ENCODE measurements around the gene OR2V1.
"Not testable (repeated sequence)": the region's sequence is repeated elsewhere in the genome, so short reads cannot be mapped to it uniquely, and the experiment has no call there.

Gene OR2V1

DNA sequence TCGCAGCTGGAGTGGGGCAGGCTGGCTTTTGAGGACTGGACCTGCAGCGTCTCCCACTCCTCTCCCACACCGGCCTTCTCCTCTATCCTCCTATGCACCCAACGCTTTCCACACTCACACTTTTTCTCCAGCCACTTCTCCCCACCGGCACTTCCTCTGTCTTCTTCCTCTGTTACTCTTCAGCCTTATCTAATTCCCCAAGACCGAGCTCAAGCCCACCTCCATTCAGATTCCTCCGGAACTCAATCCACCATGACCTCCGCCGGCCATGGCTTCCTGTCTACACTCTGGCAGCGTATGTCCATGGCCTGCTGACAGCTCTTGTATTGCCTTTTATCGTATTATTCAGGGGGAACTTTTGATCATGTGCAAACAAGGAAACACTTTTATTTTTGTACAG is 545 bp upstream of the OR2V1 start:
- DNase-seq (ENCODE audit: low spot score) (no peak), FAIRE-seq (no peak)

DNA sequence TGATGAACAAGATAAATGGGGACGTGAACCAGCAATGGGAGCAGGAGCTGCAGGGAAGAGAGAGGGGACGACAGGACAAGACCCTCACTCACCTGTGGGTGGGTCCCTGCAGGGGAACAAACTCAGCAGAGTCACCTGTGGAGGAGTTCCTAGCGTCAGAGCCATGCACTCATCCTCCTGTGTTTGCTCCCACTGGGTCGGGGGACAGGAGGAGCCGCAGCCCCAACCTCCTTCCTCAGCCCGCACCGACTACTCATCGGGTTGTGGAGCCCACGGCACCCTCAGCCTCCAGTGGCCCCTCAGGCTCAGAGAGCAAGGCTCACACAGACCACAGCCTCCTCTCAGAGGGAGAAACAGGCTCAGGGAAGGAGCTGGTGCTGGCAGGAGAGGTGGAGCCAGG is 888 bp downstream of the OR2V1 start:
- FAIRE-seq; DNase-seq (ENCODE audit: low spot score): not testable (repeated sequence)

DNA sequence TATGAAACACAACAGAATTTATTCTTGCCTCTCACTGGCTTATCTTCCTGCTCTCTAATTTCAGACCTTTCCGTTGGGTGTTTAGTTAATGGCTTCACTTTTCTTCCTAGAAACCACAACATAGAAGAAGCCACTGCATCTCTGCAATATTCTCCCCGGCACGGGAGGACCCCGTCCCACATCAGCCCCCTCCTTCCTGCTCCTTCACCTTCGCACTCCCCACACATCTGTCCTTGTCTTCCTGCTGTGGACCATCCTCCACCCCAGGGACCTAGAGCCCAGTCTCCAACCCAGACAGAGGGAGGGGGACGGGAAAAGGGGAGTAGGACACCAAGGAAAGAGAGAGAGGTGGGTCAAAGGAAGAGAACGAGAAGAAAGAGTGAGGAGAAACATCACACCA is 1.4 kb downstream of the OR2V1 start:
- DNase-seq (ENCODE audit: low spot score) (no peak), FAIRE-seq (no peak)

DNA sequence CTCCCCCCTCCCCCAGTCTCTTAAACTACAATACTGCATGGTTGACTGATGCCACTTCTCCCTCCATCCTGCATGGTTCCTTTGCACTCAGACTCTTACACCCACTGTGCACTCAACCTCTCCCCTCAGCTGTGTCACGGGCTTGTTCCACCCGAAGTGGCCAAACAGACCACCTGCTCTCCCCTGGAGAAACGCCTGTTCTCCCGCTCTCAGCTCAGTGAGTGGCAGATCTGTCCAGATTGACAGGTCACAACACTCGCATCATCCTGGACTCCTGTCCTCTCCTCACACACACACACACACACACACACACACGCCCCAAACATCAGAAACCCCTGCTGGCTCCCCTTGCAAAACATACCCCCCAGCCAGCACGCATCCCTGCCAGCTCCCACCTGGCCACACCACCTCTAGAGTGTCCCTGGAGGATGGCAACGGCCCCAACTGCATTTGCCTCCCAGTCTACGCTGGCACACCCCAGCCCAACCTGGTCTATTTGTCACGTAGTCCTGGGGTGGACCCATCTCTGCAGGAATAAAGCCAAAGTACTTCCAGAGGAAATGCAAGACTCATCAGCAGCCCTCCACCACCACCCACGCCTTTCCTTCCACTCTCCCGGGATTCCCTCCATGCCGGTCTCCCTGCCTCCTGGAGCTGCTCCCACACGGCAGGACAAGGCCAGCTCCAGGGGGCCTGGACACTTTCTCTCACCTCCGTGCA is 2.9 kb downstream of the OR2V1 start:
- FAIRE-seq = no peak
- no peak for DNase-seq (ENCODE audit: low spot score)

DNA sequence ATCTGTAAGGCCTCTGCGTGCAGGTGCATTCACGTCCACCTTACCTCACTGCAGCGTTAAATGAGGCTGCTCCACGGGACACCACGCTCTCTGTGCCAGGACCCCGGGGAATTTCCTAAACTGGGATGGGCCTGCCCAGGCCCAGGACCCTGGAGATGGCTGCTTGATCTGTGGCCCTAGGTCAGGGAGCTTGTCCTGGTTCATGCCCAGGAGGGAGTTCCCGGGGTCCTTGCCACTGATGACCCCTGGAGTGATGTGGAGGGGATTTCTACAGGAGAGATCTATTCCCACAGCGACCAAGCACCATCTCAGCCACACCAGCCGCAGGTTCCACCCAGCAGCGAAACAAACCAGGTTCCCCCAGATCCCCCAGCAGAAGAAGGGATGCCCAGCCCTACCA is 3.5 kb downstream of the OR2V1 start:
- FAIRE-seq = no peak

DNA sequence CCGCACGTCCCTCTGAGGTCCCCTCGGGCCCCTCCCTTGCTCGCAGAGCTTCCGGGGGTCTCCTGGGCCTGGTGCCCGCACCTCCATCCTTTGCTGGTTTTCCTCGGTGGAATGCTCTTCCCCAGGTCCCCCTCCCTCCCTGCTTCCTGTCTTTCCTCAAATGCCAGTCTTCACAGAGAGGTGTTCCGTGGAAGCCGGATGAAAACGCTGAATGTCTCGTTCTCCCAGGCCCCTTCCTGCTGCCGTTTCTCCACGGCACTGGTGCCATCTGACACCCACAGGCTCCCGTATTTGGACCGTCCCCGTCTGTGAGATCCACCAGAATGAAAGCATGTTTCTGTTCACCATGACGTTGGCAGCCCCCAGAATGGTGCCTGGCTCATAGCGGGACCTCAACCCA is 4.1 kb downstream of the OR2V1 start:
- FAIRE-seq (no peak), DNase-seq (ENCODE audit: low spot score) (no peak)

More for the DNA sequence above, 3.5 kb downstream of the OR2V1 start:
- DNase-seq (ENCODE audit: low spot score) = no peak

DNA sequence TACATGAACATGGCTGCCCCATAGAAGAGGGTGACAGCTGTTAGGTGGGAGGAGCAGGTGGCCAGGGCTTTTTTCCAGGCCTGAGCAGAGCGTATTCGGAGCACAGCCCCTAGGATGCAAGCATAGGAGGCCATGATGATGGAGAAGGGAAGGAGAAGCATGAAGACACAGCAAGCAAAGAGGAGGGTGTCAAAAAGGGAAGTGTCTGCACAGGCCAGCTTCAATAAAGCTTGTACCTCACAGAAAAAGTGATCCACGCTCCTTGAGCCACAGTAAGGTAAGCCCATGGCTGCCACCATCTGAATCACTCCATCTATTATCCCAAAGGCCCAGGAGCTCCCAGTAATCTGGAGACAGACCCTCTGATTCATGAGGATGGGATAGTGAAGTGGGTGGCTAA is 6.4 kb downstream of the OR2V1 start:
- FAIRE-seq (no peak), DNase-seq (ENCODE audit: low spot score) (no peak)

DNA sequence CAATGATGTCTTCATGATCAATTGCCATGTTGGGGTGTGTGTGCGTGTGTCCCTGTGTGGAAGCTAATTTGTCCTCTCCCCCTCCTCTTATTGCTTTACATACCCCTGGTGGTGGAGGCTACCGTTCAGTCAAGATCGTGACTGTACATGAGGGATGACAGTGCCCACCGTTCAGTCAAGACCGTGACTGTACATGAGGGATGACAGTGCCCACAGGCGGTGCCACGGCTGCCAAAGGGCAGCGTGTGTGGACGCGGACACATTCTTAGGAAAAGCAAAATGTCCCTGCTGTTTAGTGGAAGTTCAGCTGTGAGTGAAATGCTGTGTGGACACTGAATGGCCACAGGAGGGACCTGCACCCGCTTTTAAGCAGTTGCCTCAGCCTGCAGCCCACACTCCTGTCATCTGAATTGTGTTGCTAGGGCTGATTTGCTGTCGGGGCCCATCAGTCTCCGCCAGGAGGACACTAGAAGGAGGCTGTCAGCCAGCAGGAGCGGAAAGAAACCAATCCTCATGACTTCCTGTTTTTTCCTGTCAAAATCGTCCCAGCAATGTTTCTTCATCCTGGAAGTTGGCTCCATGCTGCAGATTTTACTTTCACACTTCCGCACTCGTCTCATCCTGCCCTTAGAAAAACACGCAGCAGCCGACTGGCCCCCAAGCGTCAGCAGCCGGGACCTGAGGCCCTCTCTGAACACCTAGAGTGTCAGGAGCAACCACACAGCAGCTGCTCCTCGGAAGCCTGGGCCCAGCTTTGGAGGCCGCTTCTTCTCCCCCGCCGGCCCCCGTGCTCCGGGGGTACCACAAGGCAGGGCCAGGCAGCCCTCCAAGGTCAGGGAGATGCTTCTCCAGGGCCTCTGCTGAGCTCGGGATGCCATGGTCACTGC is 9.1 kb downstream of the OR2V1 start:
- DNase-seq (ENCODE audit: low spot score) = no peak
- no peak for FAIRE-seq

DNA sequence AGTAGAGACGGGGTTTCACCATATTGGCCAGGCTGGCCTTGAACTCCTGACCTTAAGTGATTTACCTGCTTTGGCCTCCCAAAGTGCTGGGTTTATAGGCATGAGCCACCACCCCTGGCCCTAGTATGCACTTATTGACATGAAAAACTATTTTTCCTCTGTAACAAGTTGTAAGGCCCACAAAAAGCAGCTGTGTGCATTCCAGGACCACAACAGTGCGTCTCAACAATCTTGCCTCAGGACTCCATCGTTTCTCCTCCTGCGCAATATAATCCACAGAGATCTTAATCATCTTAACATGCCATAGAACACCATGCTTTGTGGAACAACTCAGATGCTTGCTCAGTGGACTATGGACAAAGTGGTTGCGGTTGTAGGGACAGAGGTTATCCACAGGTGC is 10.2 kb downstream of the OR2V1 start:
- DNase-seq (ENCODE audit: low spot score) = peak; percentile 47
- FAIRE-seq = peak; percentile 84

DNA sequence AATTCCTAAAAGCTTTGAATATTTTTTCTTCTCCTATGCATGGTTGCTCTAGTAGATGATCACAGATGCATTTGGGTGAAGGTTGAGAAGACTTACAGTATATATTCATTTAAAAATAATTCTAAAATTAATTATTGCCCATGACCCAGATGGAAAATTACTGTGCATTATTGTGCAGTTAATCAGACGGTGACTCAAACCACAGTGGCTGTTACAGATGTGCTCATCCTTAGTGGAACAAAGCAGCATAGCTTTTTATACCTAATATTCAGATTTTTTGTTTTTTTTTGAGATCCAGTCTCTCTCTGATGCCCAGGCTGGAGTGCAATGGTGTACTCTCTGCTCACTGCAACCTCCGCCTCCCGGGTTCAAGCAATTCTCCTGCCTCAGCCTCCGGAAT is 10.7 kb downstream of the OR2V1 start:
- FAIRE-seq (peak; percentile 90), DNase-seq (ENCODE audit: low spot score) (peak; percentile 57)

DNA sequence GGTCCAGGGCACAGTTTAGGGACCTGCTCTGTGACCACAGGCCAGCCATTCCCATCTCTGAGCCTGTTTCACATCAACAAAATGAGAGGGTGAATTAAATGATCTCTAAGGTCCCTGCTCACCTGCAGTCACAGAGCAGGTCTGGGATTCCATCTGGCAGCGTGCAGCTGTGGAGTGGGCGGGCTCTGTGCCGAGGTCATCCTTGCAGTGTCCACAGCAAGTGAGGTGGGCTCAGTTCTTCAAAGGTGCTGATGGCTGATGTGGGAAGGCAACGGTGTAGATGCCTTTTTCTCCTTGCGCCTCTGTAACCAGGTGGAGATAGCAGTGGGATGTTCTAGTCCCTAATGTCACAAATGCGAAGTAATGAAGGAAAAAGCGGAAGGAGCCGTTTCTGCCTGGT is 11.9 kb downstream of the OR2V1 start:
- FAIRE-seq = no peak
- no peak for DNase-seq (ENCODE audit: low spot score)

DNA sequence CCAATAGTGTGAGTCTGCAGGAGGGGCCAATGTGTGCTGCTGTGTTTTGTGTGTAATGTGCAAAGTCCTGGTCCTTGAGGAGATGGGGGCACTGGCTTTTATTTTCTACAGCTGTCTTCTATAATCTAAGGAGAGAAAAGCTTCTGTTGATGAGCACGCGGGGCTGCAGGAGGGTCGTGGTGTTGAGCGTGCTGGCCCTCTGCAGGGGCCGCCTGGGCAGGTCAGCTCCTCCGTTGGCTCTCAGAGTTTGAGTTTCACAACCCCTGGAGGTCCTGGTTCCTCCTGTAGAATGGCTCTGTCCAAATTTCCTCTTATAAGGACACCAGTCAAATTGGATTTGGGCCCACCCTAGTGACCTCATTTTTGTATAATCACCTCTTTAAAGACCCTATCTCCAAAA is 12.6 kb downstream of the OR2V1 start:
- FAIRE-seq = no peak
- DNase-seq (ENCODE audit: low spot score) = no peak

DNA sequence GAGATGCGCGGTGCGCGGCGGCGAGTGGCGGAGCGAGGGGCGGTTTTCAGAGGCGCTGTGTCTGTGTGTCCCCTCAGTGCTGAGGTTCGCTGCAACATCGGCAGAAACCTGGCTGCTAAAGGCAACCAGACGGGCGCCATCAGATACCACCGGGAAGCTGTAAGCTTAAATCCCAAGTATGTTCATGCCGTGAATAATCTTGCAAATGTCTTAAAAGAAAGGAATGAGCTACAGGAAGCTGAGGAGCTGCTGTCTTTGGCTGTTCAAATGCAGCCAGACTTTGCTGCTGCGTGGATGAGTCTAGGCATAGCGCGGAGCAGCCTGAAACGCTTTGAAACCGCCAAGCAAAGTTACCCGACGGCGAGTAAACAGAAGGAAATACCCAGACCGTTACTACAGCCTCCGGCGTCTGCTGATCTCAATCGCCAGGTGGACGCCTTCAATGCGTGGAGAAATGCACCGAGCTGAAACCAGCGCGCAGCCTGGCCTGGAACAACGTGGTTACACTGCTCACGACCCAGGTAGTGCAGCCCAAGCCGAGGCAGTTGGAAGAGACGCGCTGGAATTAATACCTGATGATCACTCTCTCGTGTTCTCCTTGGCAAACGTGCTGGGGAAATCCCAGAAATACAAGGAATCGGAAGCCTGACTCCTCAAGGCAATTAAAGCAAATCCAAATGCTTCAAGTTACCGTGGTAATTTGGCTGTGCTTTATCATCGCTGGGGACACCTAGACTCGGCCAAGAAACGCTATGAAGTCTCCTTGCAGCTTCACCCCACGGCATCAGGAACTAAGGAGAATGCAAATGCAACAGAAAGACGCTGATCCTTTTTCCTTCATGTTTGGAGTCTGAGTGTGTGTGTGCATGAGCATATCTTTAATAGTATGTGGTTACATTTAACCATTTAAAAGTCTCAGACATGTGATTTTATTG is 15.9 kb downstream of the OR2V1 start:
- FAIRE-seq (no peak), DNase-seq (ENCODE audit: low spot score) (peak; percentile 54)

DNA sequence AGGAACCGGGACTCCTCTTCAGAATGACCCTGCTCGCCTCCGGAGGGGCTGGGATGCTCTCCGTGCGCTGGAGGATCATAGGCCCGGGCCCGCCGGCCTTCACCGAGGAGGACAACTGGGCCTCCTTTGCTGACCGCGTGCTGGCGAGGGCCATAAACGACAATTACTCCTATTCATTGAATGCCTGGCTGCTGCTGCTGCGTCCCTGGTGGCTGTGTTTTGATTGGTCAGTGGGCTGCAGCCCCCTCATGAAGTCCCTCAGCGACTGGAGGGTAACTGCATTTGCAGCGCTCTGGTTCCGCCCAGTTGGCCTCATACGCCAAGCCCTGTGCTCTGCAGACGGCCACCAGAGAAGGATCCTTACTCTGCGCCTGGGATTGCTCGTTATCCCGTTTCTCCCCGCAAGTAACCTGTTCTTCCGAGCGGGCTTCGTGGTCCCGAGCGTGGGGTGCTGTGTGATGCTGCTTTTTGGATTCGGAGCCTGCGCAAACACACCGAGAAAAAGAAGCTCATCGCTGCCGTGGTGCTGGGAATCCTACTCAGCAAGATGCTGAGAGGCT is 16.6 kb downstream of the OR2V1 start:
- DNase-seq (ENCODE audit: low spot score) = no peak
- no peak for FAIRE-seq

DNA sequence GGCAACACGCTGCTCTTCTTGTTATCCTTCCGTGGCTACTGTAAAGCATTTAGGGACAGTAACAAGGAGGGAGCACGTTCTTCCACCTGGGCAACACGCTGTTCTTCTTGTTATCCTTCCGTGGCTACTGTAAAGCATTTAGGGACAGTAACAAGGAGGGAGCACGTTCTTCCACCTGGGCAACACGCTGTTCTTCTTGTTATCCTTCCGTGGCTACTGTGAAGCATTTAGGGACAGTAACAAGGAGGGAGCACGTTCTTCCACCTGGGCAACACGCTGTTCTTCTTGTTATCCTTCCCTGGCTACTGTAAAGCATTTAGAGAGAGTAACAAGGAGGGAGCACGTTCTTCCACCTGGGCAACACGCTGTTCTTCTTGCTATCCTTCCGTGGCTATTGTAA is 17.4 kb downstream of the OR2V1 start:
- not testable (repeated sequence) for DNase-seq (ENCODE audit: low spot score); FAIRE-seq

DNA sequence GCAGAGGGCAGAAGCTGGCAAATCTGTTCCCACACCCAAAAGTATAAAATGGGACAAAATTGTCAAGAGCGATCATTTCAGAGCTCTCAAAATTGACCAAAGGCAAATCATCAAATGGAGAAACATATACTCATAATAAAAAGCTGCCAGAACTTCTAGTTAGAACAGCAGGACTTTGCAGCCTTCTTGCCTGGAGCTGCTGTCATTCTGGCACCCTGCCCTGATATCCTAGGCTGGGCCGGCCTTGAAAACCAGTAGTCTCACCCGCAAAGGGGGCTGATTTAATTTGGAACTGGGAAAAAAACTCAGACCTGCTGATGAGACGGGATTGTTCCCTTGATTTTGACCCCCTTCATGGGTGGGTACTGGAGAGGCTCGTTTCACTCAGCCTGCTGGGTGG is 18.5 kb downstream of the OR2V1 start:
- FAIRE-seq = no peak
- DNase-seq (ENCODE audit: low spot score) = peak; percentile 1

DNA sequence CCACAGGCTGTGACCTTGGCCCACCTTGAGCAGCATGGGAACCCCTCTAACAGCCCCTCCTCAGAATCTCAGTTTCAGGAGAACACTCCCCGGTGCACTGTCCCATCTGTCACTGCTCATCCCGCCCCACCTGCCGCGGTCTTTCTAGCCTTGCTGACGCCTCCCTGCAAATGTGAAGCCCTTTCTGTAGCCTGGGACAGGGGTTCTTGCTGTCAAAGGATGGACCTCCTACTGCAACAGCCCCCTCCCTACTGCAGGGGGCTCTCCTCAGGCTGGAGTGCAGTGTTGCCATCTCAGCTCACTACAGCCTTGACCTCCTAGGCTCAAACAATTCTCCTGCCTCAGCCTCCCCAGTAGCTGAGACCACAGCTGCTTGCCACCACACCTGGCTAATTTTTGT is 20.0 kb downstream of the OR2V1 start:
- FAIRE-seq = no peak

DNA sequence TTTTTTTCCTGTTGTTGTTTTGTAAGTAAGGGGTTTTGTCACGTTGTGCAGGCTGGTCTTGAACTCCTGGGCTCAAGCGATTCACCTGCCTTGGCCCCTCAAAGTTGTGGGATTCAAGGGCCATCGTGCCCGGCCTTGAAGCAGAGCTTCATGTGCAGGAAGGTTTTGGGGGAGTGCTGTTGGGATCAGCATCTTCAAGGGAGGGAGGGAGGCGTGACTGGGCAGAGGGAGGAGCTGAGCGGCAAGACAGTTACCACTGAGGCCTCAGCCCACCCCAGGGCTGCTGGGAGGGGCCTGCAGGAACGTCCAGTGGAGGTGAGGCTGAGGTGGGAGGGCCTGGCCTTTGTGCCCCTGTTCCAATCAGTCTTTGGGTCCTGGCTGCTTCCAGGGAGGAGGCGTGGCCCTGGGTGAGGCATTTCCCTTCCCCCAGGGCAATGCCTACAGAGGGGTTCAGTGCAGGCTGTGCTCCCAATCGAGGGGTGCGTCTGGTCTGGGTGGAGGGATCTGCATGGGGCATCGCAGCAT is 21.4 kb downstream of the OR2V1 start:
- DNase-seq (ENCODE audit: low spot score) = no peak
- no peak for FAIRE-seq

More for the DNA sequence above, 20.0 kb downstream of the OR2V1 start:
- no peak for DNase-seq (ENCODE audit: low spot score)

DNA sequence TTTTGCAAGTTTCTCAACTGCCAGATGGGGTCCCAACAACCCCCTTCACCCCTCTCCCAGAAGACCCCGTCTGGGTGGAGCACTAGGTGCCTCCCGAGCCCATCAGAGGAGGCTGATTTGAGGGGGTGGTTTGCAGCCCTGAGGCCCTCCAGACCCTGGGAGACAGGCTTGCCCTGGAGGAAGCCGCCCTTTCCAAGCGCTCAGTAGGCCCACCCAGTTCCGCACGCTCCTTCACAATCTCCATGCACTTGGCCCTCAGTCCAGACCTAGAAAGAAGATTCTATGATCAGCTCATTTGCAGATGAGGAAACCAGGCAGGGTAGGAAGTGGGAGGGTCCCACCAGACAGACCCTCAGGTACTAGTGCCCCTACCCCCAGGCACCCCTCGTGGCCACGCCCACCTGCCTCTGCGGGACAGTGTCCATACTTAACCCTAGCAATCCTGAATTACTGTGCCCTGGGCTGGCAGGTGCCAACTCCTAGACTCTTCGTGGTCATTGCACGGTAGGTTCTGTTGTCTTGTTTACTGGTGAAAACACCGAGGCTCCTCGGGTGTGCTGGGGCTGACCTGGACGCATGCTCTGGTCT is 22.3 kb downstream of the OR2V1 start:
- DNase-seq (ENCODE audit: low spot score) (no peak), FAIRE-seq (no peak)

DNA sequence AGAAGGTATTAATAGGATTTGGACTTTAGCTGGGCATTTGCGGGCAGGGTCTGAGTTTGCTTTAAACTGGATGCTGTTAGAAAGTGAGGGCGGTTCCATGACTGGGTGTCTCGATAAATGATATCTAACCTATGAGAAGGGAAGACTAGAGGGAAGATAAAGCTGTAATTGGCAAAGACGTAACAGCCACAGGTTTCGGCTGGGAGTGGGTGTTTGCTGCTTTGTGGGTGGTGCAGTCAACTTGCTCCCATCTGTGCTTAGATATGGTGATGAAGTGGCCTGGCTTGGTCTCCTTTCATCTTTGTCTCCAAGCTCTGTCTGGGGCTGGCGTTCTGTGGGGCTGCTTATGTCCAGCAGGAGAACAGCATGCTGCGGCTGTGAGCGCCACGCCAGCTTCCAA is 23.3 kb downstream of the OR2V1 start:
- no peak for DNase-seq (ENCODE audit: low spot score)
- FAIRE-seq = no peak
